DMS153 (cell line): ENCODE measurements around the gene GNG13.
"Not testable (repeated sequence)": the region's sequence is repeated elsewhere in the genome, so short reads cannot be mapped to it uniquely, and the experiment has no call there.

Experiments
- DNase-seq: peaks from one replicate; lab custom pipeline; 2025; lab: John Stamatoyannopoulos, UW

Gene GNG13

GRCh38 chr16:760545-761343 lies 39.8 kb downstream of the GNG13 start, which contains the start of gene MSLN:
TSS of gene MSLN (plus strand) at chr16:760734. CDS start at chr16:762681, 1,947 bp downstream.
- no peak for DNase-seq

GRCh38 chr16:760065-760464 lies 40.5 kb downstream of the GNG13 start:
- DNase-seq: no peak

- DNase-seq: peak; percentile 5
Observed at GRCh38 chr16:759110-759910, 41.2 kb downstream of the GNG13 start.

GRCh38 chr16:756428-756827 lies 44.1 kb downstream of the GNG13 start:
- DNase-seq: no peak

- DNase-seq: no peak
Observed at GRCh38 chr16:754656-755055, 45.9 kb downstream of the GNG13 start.

- DNase-seq: not testable (repeated sequence)
Observed at GRCh38 chr16:754121-754607, 46.4 kb downstream of the GNG13 start.

GRCh38 chr16:752007-752312 lies 48.6 kb downstream of the GNG13 start:
- no peak for DNase-seq

- no peak for DNase-seq
Observed at GRCh38 chr16:751152-752006, 49.2 kb downstream of the GNG13 start.

- DNase-seq: no peak
Observed at GRCh38 chr16:750485-750884, 50.0 kb downstream of the GNG13 start.

GRCh38 chr16:749010-749409 lies 51.5 kb downstream of the GNG13 start:
- DNase-seq: no peak
